A673 (cell line): ENCODE results near the gene PAQR5. TPM values are rescaled to one million over a fixed set of nuclear protein-coding genes. Genes with fewer than 3 reads are reported as not detected.

Experiments
- BruUV-seq: library from RNA; stranded (reverse); fragments of 400-500 nt; replicated peaks from 2 replicates; lab custom pipeline; 2021; lab: Mats Ljungman, UMichigan
- CTCF ChIA-PET: fragments of 300-600 bp; sonication (Branson Sonifier 250); formaldehyde crosslinking; loops from one replicate; lab custom pipeline; 2022; ENCODE audit warnings: antibody characterized with exemption; lab: Charles Lee
- POLR2A ChIA-PET: fragments of 300-600 bp; sonication (Branson Sonifier 250); formaldehyde crosslinking; loops from one replicate; lab custom pipeline; 2022; ENCODE audit warnings: antibody characterized with exemption; ENCODE audit not compliant: low non-redundant PET; lab: Charles Lee
- DNase-seq: peaks from one replicate; pipeline ENCODE4 v3.0.0-alpha.2; 2015; ENCODE audit warnings: low spot score
- H3K27ac ChIP-seq: fragments of 200-600 bp; sonication (generic); 2 replicates; pipeline ENCODE4 v1.5.1; 2016; ENCODE audit warnings: mixed run types, low read depth, mild to moderate bottlenecking, mixed read lengths, antibody characterized with exemption, low read length; ENCODE audit not compliant: poor library complexity, severe bottlenecking
- H3K27me3 ChIP-seq: fragments of 200-600 bp; sonication (generic); replicated peaks from 2 replicates; pipeline ENCODE4 v1.6.1; 2017; ENCODE audit warnings: mixed run types, low read depth, mild to moderate bottlenecking, mixed read lengths, antibody characterized with exemption, low read length; ENCODE audit not compliant: insufficient read depth, poor library complexity
- H3K36me3 ChIP-seq: fragments of 200-600 bp; sonication (generic); 2 replicates; pipeline ENCODE4 v1.6.1; 2016; ENCODE audit warnings: mixed run types, mild to moderate bottlenecking, mixed read lengths, antibody characterized with exemption, low read length; ENCODE audit not compliant: insufficient read depth, poor library complexity, severe bottlenecking
- H3K4me1 ChIP-seq: fragments of 200-600 bp; sonication (generic); 2 replicates; pipeline ENCODE4 v1.6.1; 2017; ENCODE audit warnings: mixed run types, mild to moderate bottlenecking, mixed read lengths, antibody characterized with exemption, low read length; ENCODE audit not compliant: insufficient read depth, poor library complexity, severe bottlenecking
- H3K4me3 ChIP-seq: fragments of 200-600 bp; sonication (generic); 2 replicates; pipeline ENCODE4 v1.5.1; 2016; ENCODE audit warnings: low read depth, mixed run types, mild to moderate bottlenecking, mixed read lengths, low read length; ENCODE audit not compliant: poor library complexity, severe bottlenecking
- H3K9me3 ChIP-seq: fragments of 200-600 bp; sonication (generic); 2 replicates; pipeline ENCODE4 v1.6.1; 2016; ENCODE audit warnings: mixed run types, low read depth, mild to moderate bottlenecking, mixed read lengths, antibody characterized with exemption, low read length; ENCODE audit not compliant: poor library complexity, severe bottlenecking
- CTCF ChIP-seq: fragments of 300-800, 200-600 bp; sonication (generic); conservative IDR thresholded peaks from 2 replicates; pipeline ENCODE4 v1.5.1; 2017; ENCODE audit warnings: low read depth, mild to moderate bottlenecking, antibody characterized with exemption, low read length, moderate library complexity, mixed read lengths
- EZH2 ChIP-seq: fragments of 200-600 bp; sonication (generic); IDR thresholded peaks from 2 replicates; pipeline ENCODE4 v1.6.1; 2017; ENCODE audit warnings: borderline replicate concordance, low read depth, mild to moderate bottlenecking, mixed read lengths, antibody characterized with exemption, low read length; ENCODE audit not compliant: poor library complexity, severe bottlenecking
- intact Hi-C: fragments of 100-400 bp; cut with micrococcal nuclease; formaldehyde crosslinking; loops from one replicate; pipeline ENCODE4 v1.10.0; 2022; ENCODE audit not compliant: unreplicated experiment
- total RNA-seq: library from RNA; stranded (reverse); gene quantifications from 2 replicates; pipeline ENCODE4 v1.2.3, GENCODE V29; 2021

Gene PAQR5
- total RNA-seq, 1 experiment from 2014 or later = 19.1 TPM

- Histone ChIP-seq H3K27me3 (no peaks in the 10 kb centered on the region), H3K27ac (no peak overlapping the region), H3K4me3 (no peak overlapping the region), H3K4me1 (peaks cover 18% of the 10 kb centered on the region), H3K9me3 (no peaks in the 10 kb centered on the region), H3K36me3 (no peaks in the 10 kb centered on the region)
- ChIA-PET CTCF (no interaction called here), POLR2A (no interaction called here)
- no TSS peak for BruUV-seq
- TF ChIP-seq EZH2 (no peak), CTCF (no peak)
- DNase-seq = no peak
- intact Hi-C loops = no loop called here
Measured at GRCh38 chr15:69285834-69286233, 12.9 kb upstream of the PAQR5 start.

GRCh38 chr15:69288011-69288410 is 10.7 kb upstream of the PAQR5 start:
- TF ChIP-seq CTCF (no peak), EZH2 (no peak)
- CTCF ChIA-PET = no interaction called here
- no peak for DNase-seq
- no peaks in the 10 kb centered on the region for H3K27me3 ChIP-seq
- H3K27ac ChIP-seq = no peak overlapping the region
- H3K36me3 ChIP-seq = no peaks in the 10 kb centered on the region
- H3K4me3 ChIP-seq = no peak overlapping the region
- H3K9me3 ChIP-seq = no peaks in the 10 kb centered on the region
- POLR2A ChIA-PET = no interaction called here
- BruUV-seq = no TSS peak
- intact Hi-C loops = no loop called here
- peaks cover 14% of the 10 kb centered on the region for H3K4me1 ChIP-seq

- intact Hi-C loops = no loop called here
- Histone ChIP-seq H3K4me3 (no peak overlapping the region), H3K27me3 (no peaks in the 10 kb centered on the region), H3K4me1 (peaks cover 14% of the 10 kb centered on the region), H3K27ac (no peak overlapping the region), H3K9me3 (no peaks in the 10 kb centered on the region), H3K36me3 (no peaks in the 10 kb centered on the region)
- no peak for DNase-seq
- BruUV-seq = no TSS peak
- POLR2A ChIA-PET = no interaction called here
- CTCF ChIA-PET = no interaction called here
- TF ChIP-seq CTCF (no peak), EZH2 (no peak)
Measured at GRCh38 chr15:69288531-69289341, 10.0 kb upstream of the PAQR5 start.
